ENCODE measurements around the gene RASSF7. TPM values are rescaled to one million over a fixed set of nuclear protein-coding genes. Genes with fewer than 3 reads are reported as not detected.

Gene RASSF7
- total and polyA plus RNA-seq, 2 of the 8 experiments (the other 6 are each of a cell fraction or from before 2014, with no cell fraction given): 22.3 to 43.9 TPM

DNA sequence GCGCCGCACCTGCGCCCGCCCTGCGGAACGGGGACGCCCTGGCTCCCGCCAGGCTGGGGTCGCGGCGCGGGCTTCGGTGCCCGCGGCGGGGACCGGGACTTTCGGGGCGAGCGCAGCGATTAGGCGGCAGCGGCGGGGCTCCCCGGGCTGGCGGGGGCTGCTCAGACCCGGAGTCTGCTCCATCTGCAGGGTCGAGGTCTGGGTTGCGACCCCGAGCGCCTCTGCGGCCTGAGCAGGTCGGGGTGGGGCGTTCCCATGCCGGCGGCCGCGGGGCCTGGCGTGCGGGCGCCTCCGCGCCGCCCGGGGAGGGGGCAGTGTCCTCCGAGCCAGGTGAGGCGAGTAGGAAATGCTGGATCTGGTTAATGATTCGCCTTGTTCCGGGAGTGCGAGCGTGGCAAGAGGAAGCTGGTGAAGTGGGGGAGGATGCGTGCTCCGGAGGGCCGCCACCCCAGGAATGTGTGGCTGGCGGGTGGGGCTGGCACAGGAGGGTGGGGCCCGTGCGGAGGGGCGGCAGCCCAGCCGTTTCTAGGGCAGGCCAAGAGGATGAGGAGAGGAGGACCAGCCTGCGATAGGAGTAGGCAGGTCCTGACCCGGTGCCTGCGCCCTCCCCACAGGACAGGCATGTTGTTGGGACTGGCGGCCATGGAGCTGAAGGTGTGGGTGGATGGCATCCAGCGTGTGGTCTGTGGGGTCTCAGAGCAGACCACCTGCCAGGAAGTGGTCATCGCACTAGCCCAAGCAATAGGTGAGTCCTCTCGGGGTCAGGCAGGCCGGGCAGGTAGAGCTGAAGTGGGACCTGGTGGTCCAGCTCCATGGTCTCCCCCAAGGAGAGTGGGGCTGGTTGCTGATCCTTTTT is 606 bp downstream of the RASSF7 start (continued):
- TF ChIP-seq CBX5 (IDR thresholded peaks at IDR 0.05; ENCODE audit: low read depth, low read length) (no peak), SIX5 (IDR thresholded peaks at IDR 0.05; ENCODE audit: low read depth, low read length) (no peak), EZH2 (IDR thresholded peaks at IDR 0.05; ENCODE audit: low read depth, low read length, severe bottlenecking) (no peak), TBP (IDR thresholded peaks at IDR 0.05; ENCODE audit: low read depth, low read length) (no peak), SIN3A (conservative IDR thresholded peaks at IDR 0.05 in 1 of 2, IDR thresholded peaks at IDR 0.05 in 1 of 2; ENCODE audit: low read depth in 1 of 2, low read length in 2 of 2) (peak in 1 of 2 experiments; percentile 51; a peak in 1 of 4 replicates), TCF12 (IDR thresholded peaks at IDR 0.05; ENCODE audit: low read depth, low read length) (no peak)
